RPMI8226 (cell line): ENCODE results near the gene PFN3.

Experiments used
- DNase-seq: peaks from one replicate; pipeline ENCODE4 v3.0.0-alpha.2; 2015

Gene PFN3

DNA sequence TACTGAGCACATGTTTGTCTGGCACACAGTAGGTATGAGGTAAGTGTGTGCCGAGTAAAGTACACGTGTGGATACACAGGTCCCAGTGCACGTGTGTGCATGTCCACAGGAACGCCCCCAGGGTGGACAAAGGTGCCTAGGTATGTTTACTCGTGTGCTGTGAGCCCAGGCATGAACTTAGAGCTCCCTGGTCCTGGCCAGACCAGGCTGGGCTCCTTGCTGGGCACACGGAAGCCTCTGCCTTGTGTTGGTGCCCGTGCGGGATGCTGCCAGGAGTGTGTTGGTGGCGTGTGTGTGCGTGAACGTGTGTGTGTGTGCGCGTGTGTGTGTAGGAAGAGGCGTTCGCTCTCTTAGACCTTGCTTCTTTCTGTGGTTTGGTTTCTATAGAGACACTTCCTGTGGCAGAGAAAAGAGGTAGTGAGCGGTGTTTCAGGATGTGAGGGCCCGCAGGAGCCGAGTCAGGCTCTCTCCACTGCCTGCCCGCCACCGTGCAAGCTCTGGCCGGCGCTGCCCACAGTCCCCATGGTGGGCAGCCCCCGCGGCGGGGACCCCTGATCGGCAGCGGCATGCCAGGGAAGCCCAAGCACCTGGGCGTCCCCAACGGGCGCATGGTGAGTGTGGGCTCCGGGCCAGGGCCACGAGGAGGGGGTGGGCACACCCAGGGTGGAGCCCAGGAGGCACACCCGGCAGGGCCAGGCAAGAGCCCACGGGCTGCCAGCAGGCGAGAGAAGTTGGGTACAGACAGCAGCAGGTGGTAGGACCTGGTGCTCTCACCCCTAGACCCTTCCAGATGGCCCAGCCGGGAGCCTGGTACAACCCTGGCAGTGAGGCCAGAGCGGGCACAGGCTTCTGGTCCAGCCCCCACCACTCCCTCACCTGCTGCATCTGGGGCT, 42.8 kb downstream of the PFN3 start, which contains the start of gene RGS14:
Gene RGS14, plus strand, starts transcription at position 466 of the 893 bp plus-strand sequence. Its CDS starts 101 bp downstream, at position 567.
- peak; percentile 90 for DNase-seq

DNA sequence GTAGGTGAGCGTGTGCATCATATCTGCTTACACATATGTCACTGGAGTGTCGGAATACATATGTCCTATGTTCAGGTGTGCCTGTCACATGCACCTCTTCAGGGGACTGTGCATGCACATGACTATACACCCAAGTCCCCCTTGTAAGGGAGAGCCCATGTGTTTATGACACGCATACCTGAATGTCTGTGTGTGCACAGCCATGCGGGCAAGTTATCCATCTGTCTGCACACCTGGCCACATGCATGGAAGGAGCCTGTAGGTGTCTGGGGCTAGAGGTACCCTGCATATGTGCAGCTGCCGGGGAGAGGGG, 43.4 kb downstream of the PFN3 start:
- DNase-seq, result no peak

DNA sequence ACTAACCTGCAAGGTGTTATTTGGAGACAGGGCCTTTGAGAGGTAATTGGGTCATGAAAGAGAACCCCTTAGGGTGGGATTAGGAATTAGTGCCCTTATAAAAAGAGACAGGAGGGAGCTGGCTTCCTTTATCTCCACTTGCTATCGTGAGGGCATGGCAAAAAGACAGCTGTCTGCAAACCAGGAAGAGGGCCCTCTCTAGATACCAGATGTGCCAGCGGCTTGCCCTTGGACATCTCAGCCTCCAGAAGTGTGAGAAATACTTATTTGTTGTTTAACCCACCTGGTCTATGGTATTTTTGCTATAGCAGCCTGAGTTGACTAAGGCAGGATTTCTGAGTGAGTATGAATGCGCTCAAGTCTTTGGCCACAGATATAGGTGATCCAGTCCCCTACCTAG, 43.7 kb downstream of the PFN3 start:
- DNase-seq, result peak; percentile 39

DNA sequence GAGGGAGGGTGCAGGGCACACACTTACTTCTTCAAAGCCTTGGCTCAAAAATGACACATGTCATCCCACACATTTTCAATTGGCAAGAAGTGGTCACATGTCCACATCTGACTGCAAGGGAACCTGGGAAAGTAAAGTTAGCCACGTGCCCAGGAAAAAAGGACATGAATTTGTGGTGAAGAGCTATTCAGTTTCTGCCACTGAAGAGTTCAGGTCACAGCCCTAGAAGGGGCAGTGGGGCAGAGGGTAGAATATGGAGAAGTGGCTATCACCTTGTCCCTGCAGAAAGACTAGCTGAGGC, 44.6 kb downstream of the PFN3 start:
- DNase-seq, result no peak

DNA sequence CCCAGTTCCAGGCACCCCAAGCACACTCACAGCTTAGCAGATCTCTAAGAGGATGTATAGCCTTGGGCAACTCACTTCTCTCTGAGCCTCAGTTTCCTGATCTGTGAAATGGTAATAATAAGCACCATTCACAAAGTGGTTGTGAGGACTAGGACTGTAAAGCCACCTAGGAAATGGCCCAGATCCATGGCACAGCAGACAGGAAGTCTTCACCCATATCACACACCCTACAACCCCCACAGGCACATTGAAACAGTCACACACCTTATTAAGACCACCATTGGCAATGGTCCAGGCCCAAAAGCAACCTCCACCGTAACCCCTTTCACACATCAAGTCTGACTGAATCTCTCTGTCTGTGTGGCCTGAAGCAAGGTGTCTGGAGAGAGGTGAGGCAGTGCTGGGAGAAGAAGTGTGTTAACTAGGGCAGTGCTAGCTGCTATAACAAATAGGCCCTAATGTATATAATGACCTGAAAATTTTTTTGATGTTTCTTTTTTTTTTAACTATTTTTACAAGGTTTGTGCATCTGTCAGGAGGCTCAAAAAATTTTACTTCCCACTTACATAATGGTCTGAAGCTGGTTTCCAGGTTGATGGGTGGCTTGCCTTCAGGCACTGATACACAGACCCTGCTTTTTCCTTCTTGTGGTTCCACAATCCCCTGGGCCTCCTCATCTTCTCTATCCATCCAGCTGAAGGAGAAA, 45.1 kb downstream of the PFN3 start:
- DNase-seq, result no peak

DNA sequence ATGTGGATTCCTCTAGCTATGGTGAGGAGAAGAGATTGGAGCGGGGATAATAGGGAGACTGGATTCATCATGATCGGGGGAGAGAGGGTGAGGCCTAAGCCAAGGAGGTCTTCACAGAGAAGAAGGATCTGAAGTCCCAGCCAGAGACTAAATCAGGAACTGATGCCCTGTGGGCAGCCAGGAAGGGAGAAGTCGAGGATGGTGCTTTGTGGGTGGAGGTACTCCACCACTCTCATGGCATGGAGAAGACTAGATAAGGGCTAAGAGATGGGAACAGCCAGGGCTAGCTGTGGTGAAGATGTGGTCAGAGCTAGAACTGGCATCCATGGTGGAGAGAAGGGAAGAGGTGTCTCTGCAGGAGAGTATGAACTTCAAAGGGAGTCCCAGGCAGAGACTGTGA, 45.8 kb downstream of the PFN3 start:
- no peak for DNase-seq

DNA sequence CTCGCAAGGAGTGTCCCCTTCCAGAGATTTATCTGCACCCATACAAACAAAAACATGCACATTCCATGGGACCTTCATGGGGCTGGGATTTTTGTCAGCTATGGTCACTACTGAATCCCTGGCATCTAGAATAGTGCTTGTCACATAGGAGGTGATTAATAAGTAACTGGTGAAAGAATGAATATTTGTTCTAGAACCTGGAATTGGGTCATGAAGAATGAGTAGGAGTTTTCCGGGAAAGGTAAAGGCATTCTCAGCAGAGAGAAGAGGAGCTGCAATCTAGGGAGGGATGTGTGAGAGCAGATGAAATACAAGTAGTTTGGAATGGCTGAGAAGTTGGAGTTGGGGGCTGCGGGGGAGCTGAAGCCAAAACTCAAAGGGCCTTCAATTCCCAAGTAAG, 46.2 kb downstream of the PFN3 start:
- no peak for DNase-seq

DNA sequence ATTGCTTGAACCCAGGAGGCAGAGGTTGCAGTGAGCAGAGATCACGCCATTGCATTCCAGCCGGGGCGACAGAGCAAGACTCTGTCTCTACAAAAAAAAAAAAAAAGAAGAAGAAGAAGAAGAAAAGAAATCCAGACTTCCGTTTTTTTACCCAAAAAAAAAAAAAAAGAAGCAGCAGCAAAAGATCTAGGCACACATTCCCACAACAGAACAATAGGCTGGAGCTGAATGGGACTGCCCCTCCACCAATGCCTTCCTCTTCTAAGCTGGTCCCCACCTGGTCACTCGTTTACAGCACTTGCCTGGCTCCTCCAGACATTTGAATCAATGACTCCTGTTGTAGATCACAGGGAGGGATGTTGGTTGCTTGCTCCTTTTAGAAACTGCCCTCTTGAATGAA, 47.4 kb downstream of the PFN3 start:
- no peak for DNase-seq

DNA sequence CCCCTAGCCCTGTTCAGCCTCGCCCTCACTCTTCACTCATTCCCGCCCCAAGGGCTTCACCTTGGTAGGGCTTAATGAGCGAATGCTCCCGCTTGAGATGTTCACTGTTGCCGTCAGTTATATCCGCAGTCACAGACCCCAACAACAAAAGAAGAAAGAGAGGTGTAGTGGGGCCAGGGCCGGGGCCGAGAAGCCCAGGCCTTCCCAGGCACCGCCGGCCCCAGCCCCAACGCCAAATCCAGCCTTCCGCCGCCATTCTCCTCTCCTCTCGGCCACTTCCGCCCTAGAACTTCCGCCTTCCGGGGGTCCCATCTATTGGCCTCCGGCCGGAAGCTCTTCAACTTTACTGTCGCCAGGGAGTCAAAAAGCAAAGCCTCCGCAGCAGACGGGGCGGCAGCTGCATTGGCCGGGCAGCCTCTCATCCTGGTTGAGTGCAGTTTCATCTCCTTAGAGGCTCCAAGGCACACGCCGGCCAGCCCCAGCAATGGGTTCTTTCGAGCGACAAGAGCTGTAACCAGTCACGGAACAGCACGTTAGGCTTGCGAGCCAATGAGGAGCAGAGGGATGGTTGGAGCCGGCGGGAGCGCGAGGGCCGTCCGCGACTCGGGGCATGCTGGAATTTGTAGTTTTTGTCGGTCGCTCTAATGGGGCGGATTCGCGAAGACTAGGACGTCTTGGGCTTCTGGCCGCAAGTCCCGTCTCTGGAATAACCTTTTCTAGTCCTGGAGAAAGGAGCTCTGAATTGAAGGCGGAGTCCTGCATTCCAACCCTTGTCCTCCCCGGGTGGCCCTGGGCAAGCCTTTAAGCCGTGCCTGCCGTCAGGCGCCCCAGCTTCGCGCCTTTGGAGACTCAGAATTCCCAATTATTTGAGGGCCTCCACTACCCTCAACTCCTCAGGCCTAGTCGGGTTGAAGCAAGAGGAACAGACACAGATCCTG, 48.8 kb downstream of the PFN3 start, which contains the start of gene LMAN2:
Gene LMAN2, minus strand, starts transcription at position 277 of the 938 bp plus-strand sequence. Its CDS starts 21 bp downstream, at position 256.
- DNase-seq, result peak; percentile 95

DNA sequence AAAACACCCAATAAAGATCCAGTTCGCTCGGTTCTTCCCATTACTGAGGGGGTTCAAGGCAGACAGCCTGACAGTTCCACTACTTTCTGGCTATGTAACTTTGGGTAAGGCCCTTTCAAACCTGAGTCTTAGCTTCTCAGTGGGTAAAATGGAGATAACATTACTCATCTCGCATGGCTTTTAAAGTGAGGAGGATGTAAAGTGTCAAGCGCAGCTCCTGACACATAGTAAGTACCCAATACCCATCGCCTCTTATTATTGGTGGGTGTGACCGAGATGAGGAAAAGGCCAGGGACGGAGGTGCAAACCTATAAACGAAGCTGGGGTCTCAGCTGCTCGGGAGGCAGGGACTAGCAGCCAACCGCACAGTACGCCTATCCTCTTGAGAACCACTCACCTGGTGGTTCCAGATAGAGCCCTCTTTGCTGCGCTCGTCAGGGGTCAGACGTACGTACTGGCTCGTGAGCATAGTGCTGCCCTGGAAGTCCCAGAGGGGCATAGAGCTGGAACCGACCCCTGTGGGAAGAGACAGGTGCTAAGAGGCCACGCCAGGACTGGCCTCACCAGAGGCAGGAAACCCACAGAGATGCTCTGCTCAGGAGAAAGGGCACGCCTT, 49.6 kb downstream of the PFN3 start:
- no peak for DNase-seq
